DND-41 (cell line): ENCODE data around the gene AHCYL1.
A peak's percentile ranks its signal among the peaks of the same experiment; 100 is the strongest.

Experiments used
- ATAC-seq: fragments of 200-7000 bp; cut with Tn5 transposase; 3 replicates; pipeline ENCODE4 v1.9.1; 2021; ENCODE audit warnings: low read depth; ENCODE audit not compliant: insufficient read depth
- DNase-seq: peaks from one replicate; pipeline ENCODE4 v3.0.0-alpha.2; 2020
- H2AFZ ChIP-seq: 2 replicates; pipeline ENCODE4 v1.6.0; 2012; ENCODE audit warnings: low read depth, low read length
- H3K27ac ChIP-seq: 2 replicates; pipeline ENCODE4 v1.5.1; 2012; ENCODE audit warnings: low read length, inconsistent platforms
- H3K27me3 ChIP-seq: fragments of 200-600 bp; sonication (generic); 2 replicates; pipeline ENCODE4 v1.6.0; 2012; ENCODE audit warnings: low read length, mild to moderate bottlenecking, inconsistent platforms; ENCODE audit not compliant: insufficient read depth, poor library complexity
- H3K36me3 ChIP-seq: 2 replicates; pipeline ENCODE4 v1.5.1; 2012; ENCODE audit warnings: low read length, inconsistent platforms; ENCODE audit not compliant: insufficient read depth
- H3K4me1 ChIP-seq: 2 replicates; pipeline ENCODE4 v1.5.1; 2012; ENCODE audit warnings: mild to moderate bottlenecking, low read length; ENCODE audit not compliant: insufficient read depth
- H3K4me2 ChIP-seq: 2 replicates; pipeline ENCODE4 v1.6.0; 2012; ENCODE audit warnings: mild to moderate bottlenecking, moderate library complexity, low read length, inconsistent platforms; ENCODE audit not compliant: insufficient read depth
- H3K4me3 ChIP-seq, 2 experiments: fragments of 200-600 bp in 1 of 2; shearing (Covaris generic) in 1 of 2; 2 replicates each; pipeline ENCODE4 v1.5.1; 2012 to 2016; ENCODE audit warnings: inconsistent platforms in 2 of 2, low read length in 2 of 2, mild to moderate bottlenecking in 2 of 2, low read depth in 1 of 2, moderate library complexity in 1 of 2
- H3K79me2 ChIP-seq: 2 replicates; pipeline ENCODE4 v1.6.0; 2012; ENCODE audit warnings: low read length, inconsistent platforms; ENCODE audit not compliant: insufficient read depth
- H3K9ac ChIP-seq: 2 replicates; pipeline ENCODE4 v1.6.0; 2012; ENCODE audit warnings: low read depth, mild to moderate bottlenecking, inconsistent platforms, low read length, moderate library complexity
- H3K9me3 ChIP-seq: 2 replicates; pipeline ENCODE4 v1.5.1; 2012; ENCODE audit warnings: low read length, moderate library complexity, mild to moderate bottlenecking, inconsistent platforms; ENCODE audit not compliant: insufficient read depth, severe bottlenecking
- H4K20me1 ChIP-seq: 2 replicates; pipeline ENCODE4 v1.6.0; 2012; ENCODE audit warnings: low read length; ENCODE audit not compliant: insufficient read depth
- EZH2 ChIP-seq: IDR thresholded peaks from 3 replicates; pipeline ENCODE4 v1.6.1; 2012; ENCODE audit warnings: borderline replicate concordance, low read depth, mild to moderate bottlenecking, moderate library complexity, low read length, inconsistent platforms; ENCODE audit not compliant: severe bottlenecking
- TF ChIP-seq, protein P1 (sequence below): IDR thresholded peaks from 2 replicates; pipeline ENCODE4 v1.5.1; 2012; ENCODE audit warnings: borderline replicate concordance, low read length, moderate library complexity, mild to moderate bottlenecking; ENCODE audit not compliant: poor library complexity, severe bottlenecking; ENCODE audit errors: extremely low read depth

Gene AHCYL1

DNA sequence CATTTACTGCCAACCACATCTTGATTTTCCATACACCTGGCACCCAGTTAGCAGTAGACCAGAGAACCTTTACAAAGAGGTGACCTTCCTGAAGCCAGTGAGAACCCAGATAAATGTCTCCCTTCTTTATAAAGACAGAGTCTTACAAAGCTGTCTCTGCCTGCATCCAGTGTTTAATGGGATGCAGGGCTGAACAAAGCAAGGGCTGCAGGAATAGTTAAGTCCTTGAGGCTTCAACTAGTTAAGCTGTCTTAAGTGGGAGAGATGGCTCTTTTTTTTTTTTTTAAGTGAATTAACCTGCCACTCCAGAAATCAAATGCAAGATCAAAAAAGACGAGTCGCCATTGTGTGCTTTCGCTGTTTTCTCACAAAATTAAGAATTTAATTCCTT is 1.5 kb downstream of the AHCYL1 start:
- no peak for ATAC-seq
- Histone ChIP-seq H3K4me1 (peaks cover 38% of the 10 kb centered on the region), H3K9me3 (no peaks in the 10 kb centered on the region), H3K9ac (peak overlapping the region; percentile 83), H3K79me2 (peaks cover 63% of the 10 kb centered on the region), H2AFZ (no peak overlapping the region), H3K27ac (peak overlapping the region; percentile 80; the same call in 1 of the 2 replicates), H3K27me3 (no peaks in the 10 kb centered on the region), H3K4me3 (peak overlapping the region; percentile 82 to 84; a peak in 3 of 4 replicates), H4K20me1 (peaks cover 29% of the 10 kb centered on the region; the same call in 1 of the 2 replicates), H3K36me3 (0 out of 2 replicates have a peak, but pooled peaks cover 12% of the 10 kb centered on the region), H3K4me2 (peak overlapping the region; percentile 94)
- no peak for TF ChIP-seq EZH2
- TF ChIP-seq, protein P1, sequence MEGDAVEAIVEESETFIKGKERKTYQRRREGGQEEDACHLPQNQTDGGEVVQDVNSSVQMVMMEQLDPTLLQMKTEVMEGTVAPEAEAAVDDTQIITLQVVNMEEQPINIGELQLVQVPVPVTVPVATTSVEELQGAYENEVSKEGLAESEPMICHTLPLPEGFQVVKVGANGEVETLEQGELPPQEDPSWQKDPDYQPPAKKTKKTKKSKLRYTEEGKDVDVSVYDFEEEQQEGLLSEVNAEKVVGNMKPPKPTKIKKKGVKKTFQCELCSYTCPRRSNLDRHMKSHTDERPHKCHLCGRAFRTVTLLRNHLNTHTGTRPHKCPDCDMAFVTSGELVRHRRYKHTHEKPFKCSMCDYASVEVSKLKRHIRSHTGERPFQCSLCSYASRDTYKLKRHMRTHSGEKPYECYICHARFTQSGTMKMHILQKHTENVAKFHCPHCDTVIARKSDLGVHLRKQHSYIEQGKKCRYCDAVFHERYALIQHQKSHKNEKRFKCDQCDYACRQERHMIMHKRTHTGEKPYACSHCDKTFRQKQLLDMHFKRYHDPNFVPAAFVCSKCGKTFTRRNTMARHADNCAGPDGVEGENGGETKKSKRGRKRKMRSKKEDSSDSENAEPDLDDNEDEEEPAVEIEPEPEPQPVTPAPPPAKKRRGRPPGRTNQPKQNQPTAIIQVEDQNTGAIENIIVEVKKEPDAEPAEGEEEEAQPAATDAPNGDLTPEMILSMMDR = no peak
- no peak for DNase-seq

DNA sequence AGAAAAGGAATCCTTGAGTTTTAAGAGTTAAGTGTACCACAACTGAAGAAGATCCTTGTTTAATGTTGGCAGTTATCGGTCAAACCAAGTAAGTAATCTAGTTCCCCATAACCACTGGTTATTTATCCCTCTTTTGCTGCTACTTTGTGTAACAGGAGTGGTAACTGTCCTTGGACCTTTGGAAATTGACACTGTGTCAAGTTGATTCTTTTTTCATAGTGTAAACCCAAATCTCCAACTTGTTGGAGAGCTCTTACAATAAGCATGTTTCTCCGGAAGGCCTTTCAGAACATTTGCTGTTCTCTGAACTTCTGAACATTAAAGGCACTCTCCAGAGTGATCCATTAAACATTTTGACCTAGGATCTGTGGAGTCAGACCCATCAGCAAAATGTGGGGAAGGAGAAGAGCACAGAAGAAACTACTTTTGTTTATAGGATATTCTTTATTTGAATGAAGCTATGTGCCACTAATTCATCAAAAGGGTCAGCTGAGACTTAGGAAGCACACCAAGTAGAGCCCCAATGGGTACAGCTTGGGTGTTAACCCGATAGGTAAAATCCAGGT is 3.9 kb downstream of the AHCYL1 start:
- Histone ChIP-seq H3K9me3 (no peaks in the 10 kb centered on the region), H3K27ac (no peak overlapping the region), H3K4me2 (peak overlapping the region; percentile 94; the same call in 1 of the 2 replicates), H3K79me2 (peaks cover 83% of the 10 kb centered on the region), H2AFZ (no peak overlapping the region), H3K4me1 (peaks cover 38% of the 10 kb centered on the region), H3K4me3 (no peak overlapping the region), H3K36me3 (peaks cover 18% of the 10 kb centered on the region; the same call in 1 of the 2 replicates), H3K27me3 (no peaks in the 10 kb centered on the region), H3K9ac (no peak overlapping the region), H4K20me1 (peaks cover 40% of the 10 kb centered on the region; the same call in 1 of the 2 replicates)
- TF ChIP-seq, protein P1 = no peak
- TF ChIP-seq EZH2 = no peak
- ATAC-seq (no peak), DNase-seq (no peak)

DNA sequence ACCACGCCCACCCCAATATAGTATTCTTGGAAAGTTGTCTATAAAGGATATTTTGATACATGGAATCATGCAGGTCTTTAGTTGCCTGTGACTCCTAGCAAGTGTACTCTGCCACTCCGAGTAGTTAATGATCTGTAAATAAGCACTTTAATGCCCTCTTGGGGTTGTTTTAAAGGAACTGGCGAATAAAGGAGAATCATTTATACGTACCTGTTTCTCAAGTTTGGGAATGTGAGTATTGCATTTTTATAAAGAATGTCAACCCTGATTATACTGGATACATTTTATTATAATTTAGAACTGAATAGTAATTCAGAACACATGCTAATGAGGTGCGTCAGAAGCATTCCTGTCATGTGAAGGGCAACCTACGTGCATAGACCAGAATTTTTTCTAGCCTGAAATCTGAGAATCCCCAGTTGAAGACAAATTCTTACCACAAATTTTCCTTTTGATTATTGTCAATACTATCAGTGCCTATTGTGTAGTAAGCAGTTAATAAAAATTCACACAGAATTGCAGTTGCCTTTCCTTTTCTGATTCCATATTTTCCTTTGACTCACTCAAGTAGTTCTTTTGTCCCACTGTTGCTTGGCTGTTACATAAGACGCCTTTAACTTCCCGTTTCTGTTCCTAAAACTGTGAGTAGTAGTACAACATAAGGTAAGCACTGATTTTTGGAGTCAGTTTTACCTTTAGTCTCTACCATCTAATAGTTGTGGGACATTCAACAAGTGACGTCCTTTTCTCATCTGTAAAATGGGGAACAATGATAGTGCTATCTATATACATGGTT is 5.1 kb downstream of the AHCYL1 start:
- no peaks in the 10 kb centered on the region for H3K27me3 ChIP-seq
- H2AFZ ChIP-seq = no peak overlapping the region
- no peak for DNase-seq
- H3K27ac ChIP-seq = no peak overlapping the region
- H3K9ac ChIP-seq = no peak overlapping the region
- no peak for ATAC-seq
- H3K4me3 ChIP-seq = no peak overlapping the region
- H3K9me3 ChIP-seq = no peaks in the 10 kb centered on the region
- peaks cover 30% of the 10 kb centered on the region for H3K4me1 ChIP-seq
- TF ChIP-seq, protein P1 = no peak
- TF ChIP-seq EZH2 = no peak
- peaks cover 94% of the 10 kb centered on the region for H3K79me2 ChIP-seq
- H4K20me1 ChIP-seq = peaks cover 40% of the 10 kb centered on the region; the same call in 1 of the 2 replicates
- peaks cover 22% of the 10 kb centered on the region; the same call in 1 of the 2 replicates for H3K36me3 ChIP-seq
- H3K4me2 ChIP-seq = 0 out of 2 replicates have a peak overlapping the region, but pooled peaks have one; percentile 7
